HepG2 (cell line): ENCODE results near the gene INTS6L. TPM values are rescaled to one million over a fixed set of nuclear protein-coding genes. Genes with fewer than 3 reads are reported as not detected.
A peak's percentile ranks its signal among the peaks of the same experiment; 100 is the strongest.

Experiments
- ATAC-seq: fragments of 200-7000 bp; cut with Tn5 transposase; 3 replicates; pipeline ENCODE4 v1.9.1; 2020; ENCODE audit warnings: mild to moderate bottlenecking, moderate library complexity
- BruUV-seq: library from RNA; stranded (reverse); fragments of 400-500 nt; replicated peaks from 2 replicates; lab custom pipeline; 2021; lab: Mats Ljungman, UMichigan
- CTCF ChIA-PET: fragments of 300-600 bp; formaldehyde crosslinking; extraction: SDS; loops from one replicate; lab custom pipeline; 2021; ENCODE audit warnings: low total read pairs, inconsistent platforms, low intra/inter-chr PET ratio; lab: Yijun Ruan, JAX
- POLR2A ChIA-PET: fragments of 350-600 bp; sonication (Branson Sonifier 250); formaldehyde crosslinking; loops from one replicate; lab custom pipeline; 2020; ENCODE audit warnings: antibody characterized with exemption, inconsistent platforms; lab: Yijun Ruan, JAX
- DNase-seq: peaks from one replicate; pipeline ENCODE4 v3.0.0-alpha.2; 2015; ENCODE audit warnings: low spot score
- FAIRE-seq: peaks from 3 replicates; lab custom pipeline; 2011; peaks lifted over from hg19 to GRCh38; lab: Jason Lieb, UNC
- H2AFZ ChIP-seq: one replicate; pipeline ENCODE4 v1.6.1; 2011; ENCODE audit warnings: low read length, inconsistent platforms
- H3K27ac ChIP-seq: fragments of 300-600 bp; 3 replicates; pipeline ENCODE4 v1.8.0; 2011; ENCODE audit warnings: mixed run types, mild to moderate bottlenecking, mixed read lengths, low read length, inconsistent platforms; ENCODE audit not compliant: insufficient read depth; ENCODE audit errors: extremely low read length
- H3K27me3 ChIP-seq, 2 experiments: fragments of 200-600 bp in 1 of 2; 2 replicates in 1 of 2; 3 replicates in 1 of 2; pipeline versions ENCODE4 v1.6.0 to v1.8.0; 2011; ENCODE audit warnings: low read length in 2 of 2, mild to moderate bottlenecking in 2 of 2, moderate library complexity in 2 of 2, inconsistent platforms in 1 of 2; ENCODE audit not compliant: insufficient read depth in 2 of 2, control insufficient read depth in 1 of 2
- H3K36me3 ChIP-seq, 2 experiments: fragments of 200-600 bp in 1 of 2; replicated peaks in 1 of 2; 2 replicates in 1 of 2; 3 replicates in 1 of 2; pipeline versions ENCODE4 v1.5.1 to v1.8.0; 2011; ENCODE audit warnings: low read length in 2 of 2, inconsistent platforms in 1 of 2; ENCODE audit not compliant: insufficient read depth in 2 of 2, control insufficient read depth in 1 of 2
- H3K4me1 ChIP-seq: 2 replicates; pipeline ENCODE4 v1.5.1; 2012; ENCODE audit warnings: low read length, inconsistent platforms; ENCODE audit not compliant: insufficient read depth
- H3K4me2 ChIP-seq: 2 replicates; pipeline ENCODE4 v1.6.0; 2011; ENCODE audit warnings: low read depth, low read length, inconsistent platforms
- H3K4me3 ChIP-seq, 3 experiments: fragments of 200-600 bp in 1 of 3; sonication (generic), shearing (Covaris generic) in 1 of 3; replicated peaks in 1 of 3; 2 replicates each; pipeline ENCODE4 v1.5.1; 2011 to 2016; ENCODE audit warnings: low read length in 3 of 3, inconsistent platforms in 2 of 3, low read depth in 2 of 3, mild to moderate bottlenecking in 2 of 3, control low read depth in 1 of 3, mixed read lengths in 1 of 3; ENCODE audit not compliant: insufficient read depth in 1 of 3
- H3K79me2 ChIP-seq: one replicate; pipeline ENCODE4 v1.6.1; 2011; ENCODE audit warnings: low read length, inconsistent platforms; ENCODE audit not compliant: insufficient read depth
- H3K9ac ChIP-seq: 2 replicates; pipeline ENCODE4 v1.6.0; 2011; ENCODE audit warnings: mild to moderate bottlenecking, low read depth, low read length, inconsistent platforms; ENCODE audit not compliant: insufficient read depth
- H3K9me3 ChIP-seq: 2 replicates; pipeline ENCODE4 v1.5.1; 2012; ENCODE audit warnings: mild to moderate bottlenecking, low read length
- H4K20me1 ChIP-seq: 2 replicates; pipeline ENCODE4 v1.6.0; 2011; ENCODE audit warnings: inconsistent platforms, mild to moderate bottlenecking, low read length, moderate library complexity; ENCODE audit not compliant: insufficient read depth
- NFYC ChIP-seq: IDR thresholded peaks from 2 replicates; pipeline ENCODE4 v1.6.1; 2016; ENCODE audit warnings: missing genetic modification reagents, missing compliant biosample characterization
- STAG1 ChIP-seq: sonication (generic); formaldehyde crosslinking; IDR thresholded peaks from 2 replicates; pipeline ENCODE4 v1.4.0; 2020; ENCODE audit warnings: missing genetic modification reagents
- WGBS: methylation state at CpG from one replicate; pipeline ENCODE4 v1.1.6; 2017; ENCODE audit warnings: low lambda C conversion rate; 5-methylcytosine and 5-hydroxymethylcytosine counted together
- in situ Hi-C: cut with HindIII; loops from 2 replicates; pipeline ENCODE4 v1.10.0; 2017; ENCODE audit warnings: low pct_unique_long_range_greater_than_20kb; ENCODE audit not compliant: extremely low pct_ligation_motif_present
- intact Hi-C: fragments of 100-400 bp; cut with micrococcal nuclease; formaldehyde crosslinking; loops from one replicate; pipeline ENCODE4 v1.10.0; 2022; ENCODE audit not compliant: unreplicated experiment
- polyA plus RNA-seq, 8 experiments: library from polyadenylated mRNA; depleted of rRNA in 3 of 8; stranded (reverse) in 7 of 8; unstranded in 1 of 8; fragments of >200 nt; fragmentation: Illumina TruSeq in 4 of 8; extraction: Trizol in 4 of 8; gene quantifications; 2 replicates each; pipeline versions ENCODE4 v1.2.1 to v1.2.3, GENCODE V29; 2011 to 2016; ENCODE audit warnings: low read depth in 4 of 8, missing spikeins in 1 of 8, mixed read lengths in 1 of 8; ENCODE audit not compliant: insufficient read depth in 1 of 8
- total RNA-seq, 5 experiments: library from RNA; depleted of rRNA; stranded (reverse); fragments of >200 nt; fragmentation: Illumina TruSeq; extraction: Trizol; gene quantifications; 2 replicates each; pipeline ENCODE4 v1.2.3, GENCODE V29; 2016; ENCODE audit warnings: low read depth in 1 of 5
- TF ChIP-seq, protein P1 (sequence below): sonication (generic); formaldehyde crosslinking; IDR thresholded peaks from 2 replicates; pipeline ENCODE4 v1.5.0; 2020; ENCODE audit warnings: mild to moderate bottlenecking, missing genetic modification reagents, moderate library complexity
- TF ChIP-seq, protein P2 (sequence below): sonication (generic); formaldehyde crosslinking; IDR thresholded peaks from 2 replicates; pipeline ENCODE4 v1.4.0; 2020; ENCODE audit warnings: mild to moderate bottlenecking, low read depth, missing genetic modification reagents
- TF ChIP-seq, protein P3 (sequence below): sonication (generic); formaldehyde crosslinking; IDR thresholded peaks from 2 replicates; pipeline ENCODE4 v1.8.0; 2022; ENCODE audit warnings: mild to moderate bottlenecking, missing genetic modification reagents; ENCODE audit not compliant: insufficient replicate concordance

Gene INTS6L
- total and polyA plus RNA-seq, 2 of the 13 experiments (the other 11 are each of a cell fraction or from before 2014, with no cell fraction given) = not detected

DNA sequence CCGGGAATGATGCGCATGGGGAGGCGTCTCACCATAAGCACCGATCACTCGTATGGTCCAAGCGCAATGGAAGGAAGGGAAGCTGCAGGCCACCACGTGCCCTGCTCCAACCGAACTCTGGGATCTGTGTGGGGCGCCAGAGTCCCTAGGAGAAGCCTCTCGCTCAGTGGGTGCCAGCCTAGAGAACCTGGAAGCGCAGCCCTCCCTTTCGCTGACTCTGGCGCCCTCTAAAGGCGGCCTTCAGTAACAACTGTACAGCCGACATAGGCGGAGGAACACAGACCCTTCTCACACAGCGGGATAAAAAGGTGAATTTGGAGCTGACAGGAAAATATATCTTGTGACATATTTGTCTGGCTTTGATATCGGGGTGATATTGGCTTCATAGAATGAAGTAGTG, 76.0 kb downstream of the INTS6L start:
- Histone ChIP-seq H2AFZ (no peak overlapping the region), H3K4me3 (no peak overlapping the region), H3K4me2 (no peak overlapping the region), H3K4me1 (no peaks in the 10 kb centered on the region), H3K27me3 (no peaks in the 10 kb centered on the region), H4K20me1 (no peaks in the 10 kb centered on the region), H3K9ac (no peak overlapping the region), H3K36me3 (no peaks in the 10 kb centered on the region), H3K27ac (no peak overlapping the region), H3K9me3 (no peaks in the 10 kb centered on the region), H3K79me2 (no peaks in the 10 kb centered on the region)
- no TSS peak for BruUV-seq
- CTCF ChIA-PET = no interaction called here
- ATAC-seq = peak; percentile 37; the same call in 2 of the 3 replicates
- FAIRE-seq = no peak
- TF ChIP-seq, protein P1, sequence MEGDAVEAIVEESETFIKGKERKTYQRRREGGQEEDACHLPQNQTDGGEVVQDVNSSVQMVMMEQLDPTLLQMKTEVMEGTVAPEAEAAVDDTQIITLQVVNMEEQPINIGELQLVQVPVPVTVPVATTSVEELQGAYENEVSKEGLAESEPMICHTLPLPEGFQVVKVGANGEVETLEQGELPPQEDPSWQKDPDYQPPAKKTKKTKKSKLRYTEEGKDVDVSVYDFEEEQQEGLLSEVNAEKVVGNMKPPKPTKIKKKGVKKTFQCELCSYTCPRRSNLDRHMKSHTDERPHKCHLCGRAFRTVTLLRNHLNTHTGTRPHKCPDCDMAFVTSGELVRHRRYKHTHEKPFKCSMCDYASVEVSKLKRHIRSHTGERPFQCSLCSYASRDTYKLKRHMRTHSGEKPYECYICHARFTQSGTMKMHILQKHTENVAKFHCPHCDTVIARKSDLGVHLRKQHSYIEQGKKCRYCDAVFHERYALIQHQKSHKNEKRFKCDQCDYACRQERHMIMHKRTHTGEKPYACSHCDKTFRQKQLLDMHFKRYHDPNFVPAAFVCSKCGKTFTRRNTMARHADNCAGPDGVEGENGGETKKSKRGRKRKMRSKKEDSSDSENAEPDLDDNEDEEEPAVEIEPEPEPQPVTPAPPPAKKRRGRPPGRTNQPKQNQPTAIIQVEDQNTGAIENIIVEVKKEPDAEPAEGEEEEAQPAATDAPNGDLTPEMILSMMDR (CRISPR knock-in tag) = peak; percentile 66
- TF ChIP-seq, protein P2, sequence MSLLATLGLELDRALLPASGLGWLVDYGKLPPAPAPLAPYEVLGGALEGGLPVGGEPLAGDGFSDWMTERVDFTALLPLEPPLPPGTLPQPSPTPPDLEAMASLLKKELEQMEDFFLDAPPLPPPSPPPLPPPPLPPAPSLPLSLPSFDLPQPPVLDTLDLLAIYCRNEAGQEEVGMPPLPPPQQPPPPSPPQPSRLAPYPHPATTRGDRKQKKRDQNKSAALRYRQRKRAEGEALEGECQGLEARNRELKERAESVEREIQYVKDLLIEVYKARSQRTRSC (CRISPR knock-in tag) = no peak
- peak; percentile 48 for TF ChIP-seq STAG1 (CRISPR knock-in tag)
- TF ChIP-seq, protein P3, sequence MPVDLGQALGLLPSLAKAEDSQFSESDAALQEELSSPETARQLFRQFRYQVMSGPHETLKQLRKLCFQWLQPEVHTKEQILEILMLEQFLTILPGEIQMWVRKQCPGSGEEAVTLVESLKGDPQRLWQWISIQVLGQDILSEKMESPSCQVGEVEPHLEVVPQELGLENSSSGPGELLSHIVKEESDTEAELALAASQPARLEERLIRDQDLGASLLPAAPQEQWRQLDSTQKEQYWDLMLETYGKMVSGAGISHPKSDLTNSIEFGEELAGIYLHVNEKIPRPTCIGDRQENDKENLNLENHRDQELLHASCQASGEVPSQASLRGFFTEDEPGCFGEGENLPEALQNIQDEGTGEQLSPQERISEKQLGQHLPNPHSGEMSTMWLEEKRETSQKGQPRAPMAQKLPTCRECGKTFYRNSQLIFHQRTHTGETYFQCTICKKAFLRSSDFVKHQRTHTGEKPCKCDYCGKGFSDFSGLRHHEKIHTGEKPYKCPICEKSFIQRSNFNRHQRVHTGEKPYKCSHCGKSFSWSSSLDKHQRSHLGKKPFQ = no peak
- no peak for TF ChIP-seq NFYC
- peak; percentile 2 for DNase-seq
- POLR2A ChIA-PET = no interaction called here
- in situ Hi-C loops (no loop called here), intact Hi-C loops (no loop called here)
- WGBS = 18% methylated on average over 4 of the region's 18 CpGs
